ENCODE data around the gene PYGM. TPM values are rescaled to one million over a fixed set of nuclear protein-coding genes. Genes with fewer than 3 reads are reported as not detected.

Gene PYGM
- total and polyA plus RNA-seq, 2 of the 13 experiments (the other 11 are each of a cell fraction or from before 2014, with no cell fraction given): 0.11 to 0.12 TPM

DNA sequence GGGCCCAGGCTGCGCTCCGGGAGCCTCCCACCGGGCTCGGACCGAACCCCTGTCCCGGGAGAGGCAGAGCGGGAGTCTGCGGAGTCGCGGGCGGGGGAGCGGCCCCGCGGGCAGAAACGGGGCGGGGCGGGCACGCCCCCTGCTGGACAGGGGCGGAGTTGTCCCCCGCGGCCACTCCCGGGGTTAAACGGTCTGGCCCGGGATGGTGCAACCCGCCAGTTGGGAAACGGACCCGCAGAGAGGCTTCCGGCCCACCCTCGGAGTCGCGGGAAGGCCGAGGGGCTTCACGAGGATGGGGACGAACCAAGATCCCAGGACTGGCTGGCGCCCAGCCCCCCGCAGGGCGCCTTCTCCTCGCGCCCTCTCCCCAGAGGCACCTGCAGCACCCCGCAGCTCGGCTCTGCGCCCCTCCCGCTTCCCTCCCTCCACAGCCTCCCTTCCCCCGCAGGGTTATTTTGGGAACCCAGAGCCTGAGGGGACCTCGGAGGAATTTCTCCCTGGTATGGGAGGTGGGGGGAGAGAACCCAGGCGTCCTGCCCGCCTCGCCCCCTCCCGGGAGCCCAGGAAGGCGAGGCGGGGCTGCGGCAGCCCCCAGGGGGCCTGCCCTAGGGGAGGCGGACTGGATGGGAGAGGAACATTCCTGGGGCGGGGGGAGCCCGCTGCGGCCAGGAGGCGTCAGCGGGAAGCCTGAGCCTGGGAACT lies 16.7 kb downstream of the PYGM start (continued):
- TF ChIP-seq, protein P1, sequence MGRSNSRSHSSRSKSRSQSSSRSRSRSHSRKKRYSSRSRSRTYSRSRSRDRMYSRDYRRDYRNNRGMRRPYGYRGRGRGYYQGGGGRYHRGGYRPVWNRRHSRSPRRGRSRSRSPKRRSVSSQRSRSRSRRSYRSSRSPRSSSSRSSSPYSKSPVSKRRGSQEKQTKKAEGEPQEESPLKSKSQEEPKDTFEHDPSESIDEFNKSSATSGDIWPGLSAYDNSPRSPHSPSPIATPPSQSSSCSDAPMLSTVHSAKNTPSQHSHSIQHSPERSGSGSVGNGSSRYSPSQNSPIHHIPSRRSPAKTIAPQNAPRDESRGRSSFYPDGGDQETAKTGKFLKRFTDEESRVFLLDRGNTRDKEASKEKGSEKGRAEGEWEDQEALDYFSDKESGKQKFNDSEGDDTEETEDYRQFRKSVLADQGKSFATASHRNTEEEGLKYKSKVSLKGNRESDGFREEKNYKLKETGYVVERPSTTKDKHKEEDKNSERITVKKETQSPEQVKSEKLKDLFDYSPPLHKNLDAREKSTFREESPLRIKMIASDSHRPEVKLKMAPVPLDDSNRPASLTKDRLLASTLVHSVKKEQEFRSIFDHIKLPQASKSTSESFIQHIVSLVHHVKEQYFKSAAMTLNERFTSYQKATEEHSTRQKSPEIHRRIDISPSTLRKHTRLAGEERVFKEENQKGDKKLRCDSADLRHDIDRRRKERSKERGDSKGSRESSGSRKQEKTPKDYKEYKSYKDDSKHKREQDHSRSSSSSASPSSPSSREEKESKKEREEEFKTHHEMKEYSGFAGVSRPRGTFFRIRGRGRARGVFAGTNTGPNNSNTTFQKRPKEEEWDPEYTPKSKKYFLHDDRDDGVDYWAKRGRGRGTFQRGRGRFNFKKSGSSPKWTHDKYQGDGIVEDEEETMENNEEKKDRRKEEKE (IDR thresholded peaks at IDR 0.05): no peak
- TF ChIP-seq SRSF1 (optimal IDR thresholded peaks at IDR 0.05; ENCODE audit: low read depth, low read length) (no peak), ZNF253 (CRISPR knock-in tag; IDR thresholded peaks at IDR 0.05; ENCODE audit: borderline replicate concordance) (no peak), ZEB1 (IDR thresholded peaks at IDR 0.05; ENCODE audit: insufficient replicate concordance, low read depth) (no peak), ZNF737 (CRISPR knock-in tag; IDR thresholded peaks at IDR 0.05; ENCODE audit: borderline replicate concordance) (no peak)
- TF ChIP-seq, protein P2, sequence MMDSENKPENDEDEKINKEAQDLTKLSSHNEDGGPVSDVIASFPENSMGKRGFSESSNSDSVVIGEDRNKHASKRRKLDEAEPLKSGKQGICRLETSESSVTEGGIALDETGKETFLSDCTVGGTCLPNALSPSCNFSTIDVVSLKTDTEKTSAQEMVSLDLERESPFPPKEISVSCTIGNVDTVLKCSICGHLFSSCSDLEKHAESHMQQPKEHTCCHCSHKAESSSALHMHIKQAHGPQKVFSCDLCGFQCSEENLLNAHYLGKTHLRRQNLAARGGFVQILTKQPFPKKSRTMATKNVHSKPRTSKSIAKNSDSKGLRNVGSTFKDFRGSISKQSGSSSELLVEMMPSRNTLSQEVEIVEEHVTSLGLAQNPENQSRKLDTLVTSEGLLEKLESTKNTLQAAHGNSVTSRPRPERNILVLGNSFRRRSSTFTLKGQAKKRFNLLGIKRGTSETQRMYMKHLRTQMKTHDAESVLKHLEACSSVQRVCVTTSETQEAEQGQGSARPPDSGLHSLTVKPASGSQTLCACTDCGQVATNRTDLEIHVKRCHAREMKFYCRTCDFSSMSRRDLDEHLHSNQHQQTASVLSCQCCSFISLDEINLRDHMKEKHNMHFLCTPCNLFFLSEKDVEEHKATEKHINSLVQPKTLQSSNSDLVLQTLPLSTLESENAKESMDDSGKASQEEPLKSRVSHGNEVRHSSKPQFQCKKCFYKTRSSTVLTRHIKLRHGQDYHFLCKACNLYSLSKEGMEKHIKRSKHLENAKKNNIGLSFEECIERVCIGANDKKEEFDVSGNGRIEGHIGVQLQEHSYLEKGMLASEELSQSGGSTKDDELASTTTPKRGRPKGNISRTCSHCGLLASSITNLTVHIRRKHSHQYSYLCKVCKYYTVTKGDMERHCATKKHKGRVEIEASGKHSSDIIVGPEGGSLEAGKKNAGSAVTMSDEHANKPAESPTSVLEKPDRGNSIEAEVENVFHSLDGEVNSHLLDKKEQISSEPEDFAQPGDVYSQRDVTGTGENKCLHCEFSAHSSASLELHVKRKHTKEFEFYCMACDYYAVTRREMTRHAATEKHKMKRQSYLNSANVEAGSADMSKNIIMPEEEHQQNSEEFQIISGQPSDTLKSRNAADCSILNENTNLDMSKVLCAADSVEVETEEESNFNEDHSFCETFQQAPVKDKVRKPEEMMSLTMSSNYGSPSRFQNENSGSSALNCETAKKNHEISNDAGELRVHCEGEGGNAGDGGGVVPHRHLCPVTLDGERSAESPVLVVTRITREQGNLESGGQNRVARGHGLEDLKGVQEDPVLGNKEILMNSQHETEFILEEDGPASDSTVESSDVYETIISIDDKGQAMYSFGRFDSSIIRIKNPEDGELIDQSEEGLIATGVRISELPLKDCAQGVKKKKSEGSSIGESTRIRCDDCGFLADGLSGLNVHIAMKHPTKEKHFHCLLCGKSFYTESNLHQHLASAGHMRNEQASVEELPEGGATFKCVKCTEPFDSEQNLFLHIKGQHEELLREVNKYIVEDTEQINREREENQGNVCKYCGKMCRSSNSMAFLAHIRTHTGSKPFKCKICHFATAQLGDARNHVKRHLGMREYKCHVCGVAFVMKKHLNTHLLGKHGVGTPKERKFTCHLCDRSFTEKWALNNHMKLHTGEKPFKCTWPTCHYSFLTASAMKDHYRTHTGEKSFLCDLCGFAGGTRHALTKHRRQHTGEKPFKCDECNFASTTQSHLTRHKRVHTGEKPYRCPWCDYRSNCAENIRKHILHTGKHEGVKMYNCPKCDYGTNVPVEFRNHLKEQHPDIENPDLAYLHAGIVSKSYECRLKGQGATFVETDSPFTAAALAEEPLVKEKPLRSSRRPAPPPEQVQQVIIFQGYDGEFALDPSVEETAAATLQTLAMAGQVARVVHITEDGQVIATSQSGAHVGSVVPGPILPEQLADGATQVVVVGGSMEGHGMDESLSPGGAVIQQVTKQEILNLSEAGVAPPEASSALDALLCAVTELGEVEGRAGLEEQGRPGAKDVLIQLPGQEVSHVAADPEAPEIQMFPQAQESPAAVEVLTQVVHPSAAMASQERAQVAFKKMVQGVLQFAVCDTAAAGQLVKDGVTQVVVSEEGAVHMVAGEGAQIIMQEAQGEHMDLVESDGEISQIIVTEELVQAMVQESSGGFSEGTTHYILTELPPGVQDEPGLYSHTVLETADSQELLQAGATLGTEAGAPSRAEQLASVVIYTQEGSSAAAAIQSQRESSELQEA (CRISPR knock-in tag; IDR thresholded peaks at IDR 0.05; ENCODE audit: not compliant biosample characterization): no peak
- TF ChIP-seq, protein P3, sequence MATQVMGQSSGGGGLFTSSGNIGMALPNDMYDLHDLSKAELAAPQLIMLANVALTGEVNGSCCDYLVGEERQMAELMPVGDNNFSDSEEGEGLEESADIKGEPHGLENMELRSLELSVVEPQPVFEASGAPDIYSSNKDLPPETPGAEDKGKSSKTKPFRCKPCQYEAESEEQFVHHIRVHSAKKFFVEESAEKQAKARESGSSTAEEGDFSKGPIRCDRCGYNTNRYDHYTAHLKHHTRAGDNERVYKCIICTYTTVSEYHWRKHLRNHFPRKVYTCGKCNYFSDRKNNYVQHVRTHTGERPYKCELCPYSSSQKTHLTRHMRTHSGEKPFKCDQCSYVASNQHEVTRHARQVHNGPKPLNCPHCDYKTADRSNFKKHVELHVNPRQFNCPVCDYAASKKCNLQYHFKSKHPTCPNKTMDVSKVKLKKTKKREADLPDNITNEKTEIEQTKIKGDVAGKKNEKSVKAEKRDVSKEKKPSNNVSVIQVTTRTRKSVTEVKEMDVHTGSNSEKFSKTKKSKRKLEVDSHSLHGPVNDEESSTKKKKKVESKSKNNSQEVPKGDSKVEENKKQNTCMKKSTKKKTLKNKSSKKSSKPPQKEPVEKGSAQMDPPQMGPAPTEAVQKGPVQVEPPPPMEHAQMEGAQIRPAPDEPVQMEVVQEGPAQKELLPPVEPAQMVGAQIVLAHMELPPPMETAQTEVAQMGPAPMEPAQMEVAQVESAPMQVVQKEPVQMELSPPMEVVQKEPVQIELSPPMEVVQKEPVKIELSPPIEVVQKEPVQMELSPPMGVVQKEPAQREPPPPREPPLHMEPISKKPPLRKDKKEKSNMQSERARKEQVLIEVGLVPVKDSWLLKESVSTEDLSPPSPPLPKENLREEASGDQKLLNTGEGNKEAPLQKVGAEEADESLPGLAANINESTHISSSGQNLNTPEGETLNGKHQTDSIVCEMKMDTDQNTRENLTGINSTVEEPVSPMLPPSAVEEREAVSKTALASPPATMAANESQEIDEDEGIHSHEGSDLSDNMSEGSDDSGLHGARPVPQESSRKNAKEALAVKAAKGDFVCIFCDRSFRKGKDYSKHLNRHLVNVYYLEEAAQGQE (IDR thresholded peaks at IDR 0.05; ENCODE audit: borderline replicate concordance in 1 of 2, low read depth in 1 of 2, low read length in 2 of 2): no peak
- TF ChIP-seq, protein P4, sequence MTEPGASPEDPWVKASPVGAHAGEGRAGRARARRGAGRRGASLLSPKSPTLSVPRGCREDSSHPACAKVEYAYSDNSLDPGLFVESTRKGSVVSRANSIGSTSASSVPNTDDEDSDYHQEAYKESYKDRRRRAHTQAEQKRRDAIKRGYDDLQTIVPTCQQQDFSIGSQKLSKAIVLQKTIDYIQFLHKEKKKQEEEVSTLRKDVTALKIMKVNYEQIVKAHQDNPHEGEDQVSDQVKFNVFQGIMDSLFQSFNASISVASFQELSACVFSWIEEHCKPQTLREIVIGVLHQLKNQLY (CRISPR knock-in tag; IDR thresholded peaks at IDR 0.05): no peak
- TF ChIP-seq, protein P5, sequence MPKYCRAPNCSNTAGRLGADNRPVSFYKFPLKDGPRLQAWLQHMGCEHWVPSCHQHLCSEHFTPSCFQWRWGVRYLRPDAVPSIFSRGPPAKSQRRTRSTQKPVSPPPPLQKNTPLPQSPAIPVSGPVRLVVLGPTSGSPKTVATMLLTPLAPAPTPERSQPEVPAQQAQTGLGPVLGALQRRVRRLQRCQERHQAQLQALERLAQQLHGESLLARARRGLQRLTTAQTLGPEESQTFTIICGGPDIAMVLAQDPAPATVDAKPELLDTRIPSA (CRISPR knock-in tag; IDR thresholded peaks at IDR 0.05; ENCODE audit: borderline replicate concordance): no peak

Data from HepG2 (cell line).